Measurements from ENCODE around the gene INHBC.

GRCh38 chr12:57498132-57498502 is 63.5 kb downstream of the INHBC start:
- TF ChIP-seq EP300 (IDR thresholded peaks at IDR 0.05) (no peak), CTCF (IDR thresholded peaks at IDR 0.05) (no peak), POLR2A (IDR thresholded peaks at IDR 0.05) (no peak), POLR2AphosphoS5 (IDR thresholded peaks at IDR 0.05) (no peak)

All from sigmoid colon (tissue), 4 donors.